ENCODE results near the gene HMCES.

The HMCES gene

DNA sequence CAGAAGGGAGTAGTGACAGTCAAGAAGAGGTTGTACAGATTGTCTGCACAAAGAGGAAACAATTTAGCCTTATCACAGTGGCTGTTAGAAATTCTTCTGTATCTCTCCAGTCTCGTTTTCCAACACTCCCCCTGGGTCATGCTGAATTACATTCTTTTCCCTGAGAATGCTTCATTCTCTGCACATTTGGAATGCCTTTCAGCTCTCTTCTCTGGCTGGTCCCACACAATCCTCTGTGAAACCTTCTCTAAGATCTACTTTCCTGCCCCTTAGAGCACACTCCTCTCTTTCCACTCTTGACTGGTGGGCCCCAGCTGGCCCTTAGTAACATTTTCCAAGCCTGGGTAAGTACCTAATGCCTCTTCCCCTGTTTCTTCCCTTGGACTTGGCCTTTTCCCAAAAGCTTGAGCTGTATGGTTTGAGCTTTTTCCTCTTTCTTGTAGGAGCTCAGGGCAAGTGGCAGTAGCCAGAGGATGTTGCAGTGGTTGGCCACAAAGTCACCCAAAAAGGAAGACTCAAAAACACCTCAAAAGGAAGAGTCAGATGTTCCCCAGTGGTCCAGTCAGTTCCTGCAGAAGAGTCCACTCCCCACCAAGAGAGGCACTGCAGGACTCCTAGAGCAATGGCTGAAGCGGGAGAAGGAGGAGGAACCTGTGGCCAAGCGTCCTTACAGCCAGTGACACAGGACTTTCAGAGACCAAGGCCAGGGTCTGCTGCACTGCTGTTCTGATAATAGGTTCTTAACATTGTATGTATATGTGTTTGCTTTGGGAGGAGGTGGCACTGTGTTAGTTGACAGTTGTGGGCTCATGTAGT, 25.7 kb downstream of the HMCES start:
- no peak for DNase-seq (ENCODE audit: low read depth in 2 of 2)

DNA sequence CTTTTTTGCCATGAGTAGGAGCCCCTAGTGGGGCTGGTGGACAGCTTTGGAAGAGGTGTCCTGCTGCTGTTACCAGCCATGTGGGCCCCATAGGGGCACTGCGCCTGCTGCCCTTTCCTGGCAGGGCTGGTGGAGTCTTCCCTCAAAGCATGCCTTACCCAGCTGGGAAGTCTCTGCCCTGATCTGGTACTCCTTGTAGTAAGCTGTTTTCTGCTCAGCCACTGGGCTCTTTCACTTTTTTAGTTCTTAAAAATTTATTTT, 26.2 kb downstream of the HMCES start:
- DNase-seq (ENCODE audit: low read depth in 2 of 2): no peak

DNA sequence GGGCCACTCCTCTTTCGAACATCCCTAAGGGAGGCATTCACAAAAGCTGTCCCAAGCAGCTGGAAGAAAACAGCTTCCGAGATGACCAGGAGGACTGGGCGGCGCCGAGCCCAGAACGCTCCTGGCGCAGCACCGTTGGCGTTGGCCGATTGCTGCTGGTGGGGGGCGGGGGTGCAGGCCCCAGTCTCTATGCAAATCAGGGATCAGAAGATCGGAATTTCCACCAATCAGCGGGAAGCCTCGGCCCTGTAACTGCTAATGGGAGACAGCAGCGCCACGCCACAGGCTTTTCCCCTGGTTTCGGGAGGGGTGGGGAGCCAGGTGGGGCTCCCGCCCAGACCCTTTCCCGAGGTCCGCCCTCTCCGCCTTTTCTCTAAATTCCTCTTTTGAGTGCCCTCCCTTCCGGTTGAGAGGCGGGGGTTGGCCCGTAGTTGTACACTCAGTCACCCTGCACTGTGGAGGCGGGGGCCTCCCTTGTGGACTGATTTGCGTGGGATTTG, 27.0 kb downstream of the HMCES start:
- no peak for DNase-seq (ENCODE audit: low read depth in 2 of 2)

DNA sequence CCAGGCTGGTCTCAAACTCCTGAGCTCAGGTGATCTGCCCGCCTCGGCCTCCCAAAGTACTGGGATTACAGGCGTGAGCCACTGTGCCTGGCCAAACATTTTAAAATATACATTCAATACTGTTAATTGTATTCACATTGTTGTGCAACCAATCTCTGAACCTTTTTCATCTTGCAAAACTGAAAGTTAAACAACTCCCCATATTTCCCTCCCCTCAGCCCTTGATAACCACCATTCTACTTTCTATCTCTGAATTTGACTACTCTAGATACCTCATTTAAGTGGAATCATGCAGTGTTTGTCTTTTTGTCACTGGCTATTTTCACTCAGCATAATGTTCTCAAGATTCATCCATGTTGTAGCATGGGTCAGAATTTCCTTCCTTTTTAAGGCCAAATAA, 30.0 kb downstream of the HMCES start:
- DNase-seq (ENCODE audit: low read depth in 2 of 2): no peak

DNA sequence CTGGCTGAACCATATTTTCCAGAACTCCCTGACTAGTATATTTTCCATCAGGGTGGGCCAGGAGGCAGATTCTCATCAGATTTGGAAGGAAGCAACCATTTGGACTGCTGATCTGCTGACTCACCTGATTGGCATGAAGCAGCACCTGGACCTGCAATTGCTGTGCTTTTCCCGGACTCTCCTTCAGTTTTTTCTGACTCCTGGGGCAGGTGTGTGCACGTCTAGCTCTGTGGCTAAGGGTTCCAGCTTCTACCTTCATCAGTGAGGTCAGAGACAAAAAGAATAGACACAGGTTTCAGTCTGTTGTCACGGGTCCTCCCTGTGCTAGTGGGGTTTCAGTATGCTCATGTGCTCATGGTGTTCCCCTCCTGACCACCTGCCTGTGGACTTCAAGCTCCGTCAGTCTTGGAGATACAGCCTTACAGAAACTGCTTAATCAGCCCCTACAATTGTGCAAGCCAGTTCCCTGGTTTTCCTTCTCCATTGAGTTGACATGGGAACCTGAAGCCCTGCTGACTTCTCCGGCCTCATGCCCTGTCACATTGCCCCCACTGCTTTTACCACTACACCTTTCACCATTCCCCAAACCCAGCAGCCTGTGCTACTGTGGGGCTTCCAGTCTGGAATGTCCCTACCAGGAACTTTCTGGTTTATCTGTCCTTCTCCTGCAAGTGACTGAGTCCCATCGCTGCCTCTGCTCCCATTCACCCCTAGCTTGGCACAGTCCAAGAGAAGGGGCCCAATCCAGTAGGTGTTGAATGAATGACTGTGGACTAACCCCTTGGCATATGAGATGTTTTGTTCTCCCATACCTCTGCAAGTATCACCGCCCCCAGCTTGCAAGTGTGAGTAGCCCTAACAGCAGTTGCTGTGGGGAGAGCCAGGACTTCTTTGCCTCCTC, 31.7 kb downstream of the HMCES start:
- DNase-seq (ENCODE audit: low read depth in 2 of 2): no peak

DNA sequence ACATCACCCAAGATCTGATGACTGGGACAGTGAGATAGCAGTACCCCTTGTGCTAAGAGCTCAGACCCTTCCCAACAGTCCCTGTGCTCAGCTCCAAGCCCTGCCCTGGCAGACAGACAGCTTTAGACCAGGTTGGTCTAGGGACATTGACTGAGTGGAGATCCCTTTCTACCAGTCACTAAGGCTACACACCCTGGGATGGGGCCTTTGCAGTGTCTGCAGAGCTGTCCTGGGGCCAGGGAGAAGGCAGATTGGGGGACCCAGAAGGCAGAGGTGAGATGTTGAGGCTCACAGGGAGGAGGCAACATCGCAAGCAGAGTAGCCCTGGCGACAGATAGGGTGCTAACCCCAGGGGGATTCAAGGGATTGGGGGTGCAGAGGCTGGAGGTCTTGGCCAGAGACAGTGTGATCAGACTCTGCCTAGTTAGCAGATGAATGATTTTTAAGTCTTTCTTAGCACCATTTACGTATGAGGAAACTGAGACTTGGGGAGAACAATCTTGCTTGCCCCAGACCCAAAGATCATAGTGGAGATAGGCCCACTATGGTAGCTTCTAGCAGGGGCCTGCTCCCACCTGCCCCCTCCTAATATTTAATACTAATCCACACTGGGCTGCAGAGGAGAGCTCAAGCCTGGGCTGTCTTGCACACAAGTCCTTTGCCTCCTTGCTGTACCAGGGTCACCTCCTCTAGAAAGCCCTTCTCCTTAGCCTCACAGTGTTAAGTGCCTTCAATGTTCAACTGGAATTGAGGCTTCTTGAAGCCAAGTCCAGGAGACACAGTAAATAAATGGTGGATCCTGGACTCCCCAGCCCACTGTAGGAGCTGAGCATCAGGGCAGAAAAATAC, 32.6 kb downstream of the HMCES start:
- DNase-seq (ENCODE audit: low read depth in 2 of 2): no peak

- no peak for DNase-seq (ENCODE audit: low read depth in 2 of 2)
Observed at GRCh38 chr3:129312021-129312639, 33.5 kb downstream of the HMCES start.

DNA sequence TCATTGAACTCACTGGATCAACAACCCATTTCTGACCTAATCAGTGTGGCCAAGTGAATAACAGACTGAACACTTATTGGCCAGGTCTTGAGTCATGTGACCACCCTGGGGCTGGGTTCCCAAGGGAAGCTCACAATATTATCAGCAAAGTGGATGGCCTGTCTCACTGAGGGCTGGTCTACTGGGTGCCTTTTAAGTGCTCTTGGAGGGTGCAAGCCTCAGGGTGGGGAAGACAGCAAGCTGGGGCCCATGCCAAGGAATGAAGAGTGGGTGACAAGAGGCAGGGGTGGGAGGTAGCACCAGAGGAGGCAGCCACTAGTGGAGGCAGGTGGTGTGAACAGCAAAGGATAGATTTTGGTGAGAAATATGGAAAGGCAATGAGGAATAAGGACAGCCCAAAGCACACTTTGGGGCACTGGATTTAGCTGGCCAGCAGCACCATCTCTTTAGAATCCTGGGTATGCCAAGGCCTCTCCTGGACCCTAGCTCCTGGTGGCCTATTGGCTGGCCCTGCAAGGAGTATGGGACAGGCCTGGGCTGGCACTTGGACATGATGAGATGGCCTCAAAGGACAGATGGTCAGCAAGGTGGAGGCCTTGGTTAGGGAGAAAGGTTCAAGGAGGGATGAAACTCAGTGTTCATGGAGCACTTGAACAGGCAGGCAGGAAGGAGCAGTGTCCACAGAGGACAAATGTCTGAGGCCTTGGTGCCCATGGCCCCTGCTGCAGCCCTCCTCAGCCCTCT, 34.2 kb downstream of the HMCES start:
- DNase-seq (ENCODE audit: low read depth in 2 of 2): no peak

- no peak for DNase-seq (ENCODE audit: low read depth in 2 of 2)
Observed at GRCh38 chr3:129313415-129313664, 34.7 kb downstream of the HMCES start.

- DNase-seq (ENCODE audit: low read depth in 2 of 2): no peak
Observed at GRCh38 chr3:129313665-129314385, 35.2 kb downstream of the HMCES start.

DNA sequence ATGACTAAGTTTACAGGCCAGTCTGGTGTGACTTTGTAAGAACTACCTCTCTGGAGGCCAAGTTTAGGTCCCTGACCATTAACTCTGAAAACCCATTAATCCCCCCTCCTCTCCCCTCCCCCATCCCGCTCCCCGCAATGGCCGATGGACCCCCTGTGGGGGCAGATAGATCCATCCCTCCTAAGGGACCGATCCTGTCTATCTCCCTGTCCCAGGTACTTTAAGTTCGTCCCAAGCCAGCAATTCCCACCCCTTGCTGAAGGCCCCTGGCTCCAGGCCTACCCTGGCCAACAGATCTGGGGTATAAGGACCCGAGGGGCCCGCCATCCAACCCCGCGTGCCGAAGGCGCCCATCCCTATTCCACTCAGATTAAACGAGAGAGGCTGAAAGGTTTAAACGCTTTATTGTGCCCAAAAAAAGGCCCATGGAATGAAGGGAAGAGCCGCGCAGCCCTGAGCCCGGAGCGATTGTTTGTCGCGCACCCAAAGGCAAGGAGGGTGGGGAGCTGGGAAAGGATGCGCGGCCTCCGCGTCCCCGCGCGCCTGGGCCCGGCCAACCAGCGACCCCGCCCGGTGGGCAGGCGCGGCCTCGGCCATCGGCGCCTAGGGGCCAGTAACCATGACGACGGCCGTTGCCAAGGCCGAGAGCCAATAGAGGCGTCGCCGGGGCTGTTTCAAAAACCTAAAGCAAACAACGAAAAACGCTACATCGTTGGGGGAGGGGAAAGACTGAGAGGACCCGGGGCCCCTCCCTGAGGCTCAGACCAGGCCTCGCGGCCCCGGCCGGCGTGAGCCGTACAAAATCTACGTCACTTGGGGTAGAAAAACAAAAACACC, 35.9 kb downstream of the HMCES start:
- peak; percentile 53 to 58 for DNase-seq (ENCODE audit: low read depth in 2 of 2)

- DNase-seq (ENCODE audit: low read depth in 2 of 2): peak in 1 of 2 donors; percentile 5
Observed at GRCh38 chr3:129315223-129315997, 36.7 kb downstream of the HMCES start.

DNA sequence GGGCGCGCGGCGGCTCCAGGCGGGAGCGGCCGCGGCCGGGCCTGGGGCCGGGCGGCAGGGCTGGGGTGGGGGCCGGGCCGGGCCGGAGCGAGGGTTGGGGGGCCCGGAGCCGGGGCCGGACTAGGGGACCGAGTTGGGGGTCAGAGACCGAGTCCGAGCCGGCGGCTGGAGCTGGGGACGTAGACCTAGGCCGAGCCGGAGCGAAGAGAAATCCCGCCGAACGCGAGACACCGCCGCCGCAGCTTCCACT, 37.3 kb downstream of the HMCES start:
- DNase-seq (ENCODE audit: low read depth in 2 of 2): no peak

GRCh38 chr3:129316248-129317013, 37.8 kb downstream of the HMCES start:
- DNase-seq (ENCODE audit: low read depth in 2 of 2): peak; percentile 71 to 72

GRCh38 chr3:129317014-129317771, 38.5 kb downstream of the HMCES start:
- no peak for DNase-seq (ENCODE audit: low read depth in 2 of 2)

- DNase-seq (ENCODE audit: low read depth in 2 of 2): no peak
Observed at GRCh38 chr3:129317848-129318247, 39.2 kb downstream of the HMCES start.

DNA sequence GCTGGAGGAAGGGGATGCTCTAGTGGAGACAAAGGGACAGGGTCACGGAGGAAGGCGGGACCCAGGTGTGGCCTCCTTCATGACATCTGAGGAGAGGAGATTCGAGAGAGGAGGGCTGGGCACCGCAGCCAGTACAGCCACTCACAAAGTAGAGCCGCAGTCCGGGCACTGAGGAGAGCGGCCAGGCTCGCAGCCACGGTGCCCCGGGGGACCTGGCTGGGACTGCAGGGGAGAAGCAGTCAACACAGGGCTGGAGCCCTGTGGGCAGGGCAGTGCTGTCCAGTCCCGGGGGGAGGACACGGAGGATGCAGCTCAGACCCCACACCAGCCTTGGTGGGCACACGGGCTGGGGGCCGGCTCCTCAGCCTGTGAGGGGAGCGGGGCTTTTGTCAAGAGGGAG, 40.3 kb downstream of the HMCES start:
- DNase-seq (ENCODE audit: low read depth in 2 of 2): no peak

DNA sequence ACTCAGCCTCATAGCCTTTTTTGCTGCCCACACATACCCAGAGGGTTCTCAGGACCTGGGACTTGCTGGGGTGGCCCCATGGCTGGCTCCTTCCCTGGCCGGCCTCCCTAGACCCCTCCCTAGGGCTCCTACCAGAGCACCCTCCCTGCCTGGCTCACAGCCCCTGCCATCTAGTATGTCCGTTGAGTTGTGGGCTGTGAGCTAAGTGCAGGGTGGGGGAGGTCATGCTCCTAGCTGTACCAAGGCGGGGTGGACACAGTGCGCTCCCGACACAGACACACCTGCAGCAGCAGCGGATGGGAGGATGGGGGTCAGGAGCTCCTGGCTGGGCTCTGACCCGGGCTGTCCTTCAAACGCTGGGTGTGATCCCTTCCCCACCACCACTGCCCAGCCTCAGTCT, 41.6 kb downstream of the HMCES start:
- no peak for DNase-seq (ENCODE audit: low read depth in 2 of 2)
